NCI-H1930 (cell line): Measurements from ENCODE around the gene EHD3.
"Not testable (repeated sequence)": the region's sequence is repeated elsewhere in the genome, so short reads cannot be mapped to it uniquely, and the experiment has no call there.

Experiments used
- DNase-seq, 2 experiments: peaks; one replicate each; lab custom pipeline; 2025; lab: John Stamatoyannopoulos, UW

Gene EHD3

DNA sequence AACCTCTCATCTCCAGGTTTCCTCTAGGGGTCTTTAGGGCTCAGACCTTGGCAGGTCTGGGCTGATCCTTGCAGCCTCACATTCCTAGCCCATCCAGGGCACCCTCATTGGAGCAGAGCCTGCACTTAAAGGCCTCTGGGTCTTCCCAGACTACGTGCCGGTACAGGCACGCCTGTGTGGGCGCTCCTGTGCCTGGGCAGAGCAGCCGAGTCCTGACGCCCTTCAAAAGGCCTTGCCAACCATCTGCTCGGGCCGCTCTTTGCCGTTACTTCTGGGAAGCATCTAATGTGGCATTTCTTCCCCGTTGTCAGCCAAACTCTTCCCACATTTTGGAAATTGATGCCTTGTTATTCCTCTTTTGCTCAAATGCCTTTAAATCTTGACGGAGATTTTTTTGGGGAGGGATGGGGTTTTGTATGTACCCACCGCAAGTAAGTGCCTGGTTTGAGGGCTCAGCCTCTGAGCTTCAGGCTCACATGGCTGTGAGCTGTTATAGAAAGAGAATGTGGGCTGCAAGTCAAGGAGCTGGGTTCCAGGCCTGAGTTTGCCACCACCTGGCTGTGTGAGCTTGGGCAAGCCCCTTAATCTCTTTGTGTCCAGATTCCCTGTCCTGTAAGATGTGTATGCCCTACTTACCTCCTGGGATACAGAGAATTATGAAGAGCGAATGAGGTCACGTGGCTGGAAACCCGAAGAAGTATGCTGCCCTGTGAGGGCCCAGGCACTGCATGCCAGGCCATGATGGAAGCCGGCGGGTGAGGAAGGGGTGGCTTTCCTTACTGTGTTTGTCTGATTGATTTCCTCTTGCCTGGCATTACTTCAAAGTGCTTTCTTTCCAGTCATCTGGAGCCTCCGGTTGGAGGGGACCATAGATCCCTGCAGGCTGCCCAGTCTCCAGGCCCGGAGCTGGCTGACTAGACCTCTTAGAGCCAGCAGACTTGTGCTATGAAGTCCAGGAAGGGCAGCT is 20.6 kb downstream of the EHD3 start:
- DNase-seq: no peak

DNA sequence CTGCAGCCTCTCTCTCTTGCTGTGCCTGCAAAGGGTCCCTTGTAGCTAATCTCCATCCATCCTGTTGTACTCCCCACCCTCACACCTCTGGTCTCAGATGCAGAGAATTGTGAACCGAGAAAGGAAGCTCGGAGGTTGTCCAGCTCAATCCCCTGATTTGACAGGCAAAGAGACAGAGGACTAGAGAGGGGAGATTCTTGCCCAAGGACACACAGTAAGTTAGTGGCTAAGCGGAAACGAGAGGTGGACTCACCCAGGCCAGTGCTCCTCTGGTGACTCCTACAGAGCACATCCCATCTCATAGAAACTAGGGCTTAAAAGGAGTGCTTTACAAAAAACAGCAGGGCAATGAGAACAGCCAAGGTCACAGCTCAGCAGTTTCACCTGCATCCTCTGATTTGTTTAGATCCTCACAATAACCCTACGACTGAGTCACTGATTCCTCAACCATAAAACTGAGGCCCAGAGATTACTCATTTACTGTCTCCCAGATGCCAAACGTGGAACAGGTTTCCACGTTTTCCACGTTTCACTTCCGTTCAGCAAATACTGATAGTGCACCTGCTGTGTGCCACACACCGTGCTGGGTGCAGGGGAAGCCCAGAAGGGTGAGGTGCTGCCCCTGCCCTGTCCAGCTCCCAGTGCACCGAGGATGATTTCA is 22.1 kb downstream of the EHD3 start:
- DNase-seq: no peak

DNA sequence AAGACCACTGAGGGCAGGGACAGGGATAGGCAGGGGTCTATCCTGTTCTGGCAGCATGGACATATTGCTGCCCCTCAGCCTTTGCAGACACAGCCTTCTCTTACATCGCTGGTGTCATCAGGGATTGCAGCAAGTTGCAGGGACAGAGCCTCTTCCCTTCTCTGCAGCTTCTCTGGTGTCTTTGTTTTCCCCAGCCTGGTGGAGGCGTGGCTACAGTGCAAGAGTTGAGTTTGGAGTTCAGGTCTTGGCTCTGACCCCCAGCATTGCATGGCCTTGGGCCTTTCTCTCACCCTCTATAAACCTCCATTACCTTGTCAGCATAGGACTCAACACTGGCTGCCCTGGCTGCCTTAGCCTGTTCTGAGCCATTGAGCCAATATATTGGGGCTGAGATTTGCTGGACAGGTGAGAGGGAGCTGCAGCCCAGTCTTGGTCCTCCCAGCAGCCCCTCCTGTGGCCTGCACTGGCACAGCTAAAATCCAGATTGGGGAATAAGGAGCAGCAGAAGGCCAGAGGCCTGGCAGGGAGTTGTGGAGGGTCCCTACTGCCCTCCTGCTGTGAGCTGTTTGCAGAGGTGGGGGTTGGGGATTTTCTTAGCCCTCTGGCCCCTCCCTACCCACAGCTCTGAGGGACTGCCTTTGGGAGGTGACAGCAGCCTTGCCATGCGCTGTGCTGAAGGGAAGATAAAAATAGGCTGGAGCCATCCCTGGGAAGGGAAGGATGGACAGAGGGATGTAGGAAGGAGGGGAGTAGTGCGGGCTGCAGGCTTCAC is 22.8 kb downstream of the EHD3 start:
- no peak for DNase-seq

DNA sequence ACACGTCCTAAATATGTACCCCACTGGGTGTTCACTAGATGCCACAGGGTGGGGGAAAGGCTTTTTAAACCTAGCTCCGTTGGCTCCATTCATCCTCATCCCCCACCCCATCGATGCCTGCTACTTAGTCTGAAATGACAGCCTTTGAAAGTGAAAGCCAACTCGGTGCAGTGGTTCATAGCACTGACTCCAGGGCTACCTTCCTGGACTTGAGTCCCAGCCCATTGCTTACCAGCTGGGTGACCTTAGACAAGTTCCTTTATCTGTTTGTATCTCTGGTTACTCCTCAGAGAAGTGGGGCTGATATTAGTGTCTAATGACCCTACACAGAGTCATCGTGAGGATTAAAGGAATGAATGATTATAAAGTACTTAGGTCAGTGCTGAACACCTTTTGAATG is 24.4 kb downstream of the EHD3 start:
- no peak for DNase-seq

DNA sequence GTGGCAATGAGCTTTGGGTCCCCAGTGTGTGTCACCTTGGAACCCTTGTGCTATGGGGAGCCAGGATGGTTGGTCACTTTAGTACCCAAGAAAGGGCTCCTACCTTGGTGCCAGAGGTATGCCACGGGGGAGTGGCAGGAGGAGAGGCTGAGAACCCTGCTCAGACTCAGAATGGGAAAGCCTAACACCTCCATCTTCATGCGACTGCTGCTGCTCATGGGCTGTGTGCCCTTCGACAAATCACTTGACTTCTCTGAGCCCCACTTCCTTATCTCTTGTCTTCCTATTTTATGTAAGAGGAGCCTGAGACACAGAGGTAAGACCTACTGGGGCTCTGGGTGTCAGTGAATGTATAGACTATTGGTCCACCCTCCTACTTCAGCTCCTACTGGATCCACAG is 25.1 kb downstream of the EHD3 start:
- DNase-seq: no peak

DNA sequence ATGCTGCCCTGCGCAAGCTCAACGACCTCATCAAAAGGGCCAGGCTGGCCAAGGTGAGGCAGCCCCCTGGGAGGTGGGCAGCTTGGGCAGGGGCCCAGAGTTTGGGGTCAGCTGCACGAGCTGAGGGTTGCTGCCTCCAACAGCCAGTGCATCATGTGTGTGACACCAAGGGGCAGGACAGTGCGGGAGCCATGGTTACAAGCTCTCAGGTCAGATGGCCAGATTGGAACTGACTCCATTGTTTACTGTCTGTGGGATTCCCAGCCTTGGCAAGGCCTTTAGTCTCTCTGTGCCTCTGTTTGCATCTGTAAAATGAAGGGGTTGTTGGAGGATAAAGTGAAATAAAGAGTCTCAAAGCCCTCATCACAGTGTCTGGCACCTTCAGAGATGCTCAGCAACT is 26.9 kb downstream of the EHD3 start:
- DNase-seq: no peak

DNA sequence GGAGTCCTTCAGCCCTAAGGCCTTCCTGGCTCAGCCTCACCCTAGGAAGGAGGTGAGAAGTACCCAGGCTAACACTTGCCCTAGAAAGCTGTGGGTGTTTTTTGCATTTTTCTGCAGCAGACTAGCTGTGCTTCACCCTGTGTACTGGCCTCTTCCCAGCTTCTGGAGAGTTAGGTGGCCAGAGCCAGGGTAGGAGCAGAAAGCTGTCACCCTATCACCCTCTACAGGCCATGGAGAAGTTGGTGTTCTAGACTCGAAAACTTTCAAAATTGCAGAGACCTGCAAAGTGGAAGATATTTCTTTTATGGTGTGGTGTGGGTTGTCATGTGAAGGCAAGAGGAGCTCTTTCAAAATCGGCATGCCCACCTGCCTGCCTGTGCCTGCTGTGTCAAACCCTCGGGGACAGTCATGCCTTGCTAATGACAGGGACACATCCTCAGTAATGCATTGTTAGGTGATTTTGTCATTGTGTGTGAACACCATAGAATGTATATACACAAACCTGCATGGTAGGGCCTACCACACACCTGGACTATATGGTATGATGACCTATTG is 29.8 kb downstream of the EHD3 start:
- DNase-seq: no peak

DNA sequence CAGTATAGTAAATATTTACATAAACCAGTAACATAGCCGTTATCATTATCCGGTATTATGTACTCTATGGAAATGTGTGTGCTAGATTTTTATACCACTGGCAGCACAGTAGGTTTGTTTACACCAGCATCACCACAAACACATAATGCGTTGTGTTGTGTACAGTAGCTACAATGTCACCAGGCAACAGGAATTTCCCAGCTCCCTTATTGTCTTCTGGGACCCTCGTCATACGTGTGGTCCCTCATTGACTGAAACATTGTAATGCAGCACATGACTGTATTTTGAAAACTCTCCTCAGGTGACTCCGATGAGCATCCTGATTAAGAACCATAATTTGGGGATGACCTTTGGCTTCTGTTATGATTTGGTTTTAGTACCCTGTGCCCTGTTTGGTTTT is 31.3 kb downstream of the EHD3 start:
- no peak for DNase-seq

DNA sequence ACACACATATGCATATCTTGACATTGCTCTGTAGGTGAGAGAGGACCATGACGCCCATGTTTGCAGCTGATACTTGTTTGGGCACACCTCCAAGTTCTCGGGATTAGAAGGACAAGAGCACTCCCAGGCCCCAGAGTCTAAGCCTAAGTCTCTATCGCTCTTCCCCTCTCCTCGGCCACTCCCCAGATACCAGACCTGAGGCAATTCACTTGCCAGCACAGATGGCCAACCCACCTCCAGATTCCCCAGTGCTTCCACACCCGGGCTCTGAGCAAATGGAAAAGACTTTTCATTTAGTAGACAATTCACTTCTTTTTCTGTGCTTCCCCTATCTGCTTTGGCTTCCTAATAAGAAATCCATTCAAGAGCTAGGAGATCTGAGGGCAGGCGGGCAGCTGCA is 32.9 kb downstream of the EHD3 start:
- DNase-seq: no peak

DNA sequence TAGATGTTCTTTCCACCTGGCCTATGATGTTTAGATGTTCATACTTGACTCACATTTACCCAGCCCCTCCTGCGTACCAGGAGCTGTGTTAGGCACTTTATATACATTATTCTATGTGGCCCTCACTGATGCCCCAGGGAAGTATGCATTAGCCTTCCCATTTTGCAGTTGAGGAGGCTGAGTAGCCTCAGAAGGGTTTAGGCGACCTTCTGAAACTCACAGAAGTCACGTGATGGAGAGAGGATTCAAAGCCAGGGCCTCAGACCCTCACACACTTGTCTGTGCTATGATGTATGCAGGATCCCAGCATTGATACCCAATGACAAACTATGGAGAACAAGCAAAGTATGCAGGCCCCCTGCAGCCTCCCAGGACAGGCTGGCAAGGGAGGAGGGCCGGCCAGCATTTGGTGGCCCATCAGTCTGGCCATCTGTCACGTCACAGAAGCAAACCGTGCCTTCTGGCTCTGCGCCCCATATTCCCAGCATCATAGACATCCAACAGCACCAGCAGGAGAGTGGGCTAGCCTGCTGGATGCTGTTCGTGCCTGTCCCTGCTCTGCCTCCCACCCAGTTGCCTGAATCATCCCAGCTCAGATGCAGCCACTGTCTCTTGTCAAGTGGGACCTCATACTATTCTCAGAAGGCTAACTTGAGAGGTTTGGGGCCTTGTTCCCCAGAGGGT is 33.6 kb downstream of the EHD3 start:
- no peak for DNase-seq

DNA sequence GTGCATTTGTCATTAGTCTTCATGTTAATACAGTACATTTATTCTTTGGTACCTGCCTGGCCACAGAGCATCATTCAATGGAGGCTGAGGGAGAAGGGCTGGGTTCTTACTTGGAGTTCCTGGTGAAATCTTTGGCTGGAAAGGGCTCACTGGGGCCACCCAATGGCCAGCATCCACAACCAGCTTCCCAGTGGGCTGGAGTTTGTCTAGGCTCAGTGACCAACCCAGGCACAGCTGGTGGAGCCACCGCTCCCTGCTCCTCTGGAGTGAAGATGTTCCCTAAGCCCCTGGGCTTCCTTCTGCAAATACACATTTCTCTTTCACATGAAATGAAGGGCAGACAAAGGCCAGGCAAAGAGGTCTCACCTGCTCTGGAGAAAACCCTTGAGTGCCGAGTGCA is 34.4 kb downstream of the EHD3 start:
- no peak for DNase-seq

DNA sequence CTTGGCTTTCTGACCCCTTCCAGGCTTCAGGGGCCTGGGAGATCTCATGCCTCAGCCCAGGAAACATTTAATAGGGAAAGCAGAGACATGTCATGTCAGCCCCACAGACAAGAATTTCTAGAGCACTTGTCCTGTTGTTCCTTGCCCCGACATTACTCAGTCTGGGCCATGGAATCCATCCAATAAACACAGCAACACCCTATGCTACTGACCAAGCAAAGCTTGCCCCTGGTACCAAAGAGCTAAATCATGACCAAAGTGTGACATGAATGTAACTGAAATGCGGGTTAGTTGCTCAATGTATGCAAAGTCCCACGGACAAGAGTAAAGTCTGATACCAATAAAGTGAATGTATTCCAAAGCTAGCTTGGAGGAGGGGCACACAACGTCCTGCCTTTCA is 35.1 kb downstream of the EHD3 start:
- DNase-seq: no peak

DNA sequence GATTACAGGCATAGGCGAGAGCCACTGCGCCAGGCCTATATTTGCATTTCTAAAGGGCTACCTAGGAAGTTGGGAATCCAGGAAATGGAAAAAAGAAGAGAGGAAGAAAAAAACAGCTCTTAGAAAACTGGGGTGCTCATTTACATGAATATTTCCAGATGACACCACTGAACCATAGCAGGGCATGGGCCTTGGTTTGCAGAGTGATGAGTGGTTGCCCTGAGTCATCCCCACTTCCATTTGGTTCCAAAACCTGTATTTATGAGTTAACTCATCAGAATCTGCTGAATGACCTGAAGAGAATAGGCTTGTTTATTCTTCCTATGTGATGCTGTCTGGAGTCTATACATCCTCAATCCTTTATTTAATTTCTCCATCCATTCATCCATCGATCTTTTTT is 36.2 kb downstream of the EHD3 start:
- no peak for DNase-seq

DNA sequence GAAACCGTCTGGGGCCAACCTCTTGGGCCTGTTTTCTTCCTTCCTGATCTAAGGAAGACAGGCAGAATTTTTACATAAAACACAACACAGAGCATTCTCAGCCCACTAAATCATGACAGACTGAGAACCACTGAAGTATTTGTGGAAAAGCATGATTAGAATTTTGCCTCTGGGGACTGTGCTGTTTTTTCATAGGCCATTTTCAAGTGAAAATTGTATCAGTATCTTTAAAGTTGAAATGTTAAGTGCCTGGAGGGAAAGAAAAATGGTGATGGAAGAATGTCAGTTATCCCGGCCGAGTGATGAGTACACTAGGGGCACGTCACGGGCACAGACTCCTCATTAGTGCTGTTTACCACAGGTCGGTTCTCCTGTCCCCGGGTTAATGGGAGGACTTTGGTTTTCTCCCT is 36.9 kb downstream of the EHD3 start:
- DNase-seq: no peak

DNA sequence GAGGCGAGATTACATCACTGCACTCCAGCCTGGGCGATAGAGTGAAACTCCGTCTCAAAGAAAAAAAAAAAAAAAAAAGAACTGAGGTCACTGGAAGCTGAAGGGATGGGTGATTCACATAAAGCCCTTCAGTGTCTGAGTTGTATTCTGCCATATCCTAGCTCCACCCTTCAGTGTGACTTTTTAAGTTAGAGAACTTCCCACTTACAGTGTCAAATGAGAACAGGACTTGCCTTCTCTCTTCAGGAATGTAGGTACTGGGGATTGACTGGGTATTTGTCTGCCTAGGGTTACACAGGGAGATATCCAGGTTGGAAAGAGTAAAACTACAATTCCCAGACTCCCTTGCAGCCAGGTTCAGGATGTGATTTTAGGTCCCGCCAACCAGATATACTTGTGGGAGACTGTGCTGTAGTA is 37.9 kb downstream of the EHD3 start:
- DNase-seq: no peak

DNA sequence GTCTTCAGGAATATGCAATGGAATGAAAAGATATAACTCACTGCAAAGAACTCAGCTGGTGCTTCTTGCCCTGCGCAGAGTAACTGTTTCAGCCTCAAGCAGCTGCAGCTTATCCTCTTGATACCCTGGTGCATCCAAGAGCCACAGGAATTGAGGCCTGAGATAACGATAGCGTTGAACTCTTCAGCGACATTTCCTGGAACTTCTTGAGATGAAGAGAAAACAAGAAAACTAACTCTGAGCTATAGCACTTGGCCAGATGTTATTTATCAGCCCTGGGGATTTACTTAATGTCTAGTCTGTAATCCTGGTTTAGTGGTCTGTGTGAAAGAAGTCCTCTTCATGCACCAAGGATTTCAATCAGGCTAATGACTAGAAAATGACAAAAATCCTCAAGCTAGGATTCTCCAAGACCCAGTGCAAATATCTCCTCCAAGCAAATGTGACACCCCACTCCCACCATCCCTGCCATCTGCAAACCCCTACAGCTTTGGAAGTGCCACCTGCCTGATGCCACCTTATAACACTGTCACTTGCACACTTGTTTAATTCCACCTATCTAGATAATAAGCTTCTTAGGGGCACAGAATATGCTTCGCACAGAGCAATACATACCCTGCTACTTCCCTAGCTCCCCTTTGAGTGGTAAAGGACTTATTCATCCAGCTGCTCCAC is 40.6 kb downstream of the EHD3 start:
- DNase-seq: no peak

DNA sequence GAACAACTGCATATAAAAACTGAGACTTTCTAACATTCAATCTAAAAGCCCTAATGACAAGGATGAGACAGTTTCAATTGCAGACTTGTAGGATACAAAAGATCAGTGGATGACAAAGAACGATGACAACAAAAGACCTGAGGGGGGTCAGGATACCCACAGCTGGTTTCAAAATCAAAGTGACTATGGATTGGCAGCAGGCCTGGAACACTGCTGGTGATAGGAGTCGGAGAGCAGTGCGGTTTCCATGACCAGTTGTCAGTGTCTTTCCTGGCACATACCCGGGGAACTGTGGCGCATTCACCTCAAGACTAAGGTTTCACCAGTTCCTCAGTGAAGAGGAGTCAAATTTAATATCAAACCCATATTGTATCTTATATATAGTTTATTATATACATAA is 42.0 kb downstream of the EHD3 start:
- no peak for DNase-seq

DNA sequence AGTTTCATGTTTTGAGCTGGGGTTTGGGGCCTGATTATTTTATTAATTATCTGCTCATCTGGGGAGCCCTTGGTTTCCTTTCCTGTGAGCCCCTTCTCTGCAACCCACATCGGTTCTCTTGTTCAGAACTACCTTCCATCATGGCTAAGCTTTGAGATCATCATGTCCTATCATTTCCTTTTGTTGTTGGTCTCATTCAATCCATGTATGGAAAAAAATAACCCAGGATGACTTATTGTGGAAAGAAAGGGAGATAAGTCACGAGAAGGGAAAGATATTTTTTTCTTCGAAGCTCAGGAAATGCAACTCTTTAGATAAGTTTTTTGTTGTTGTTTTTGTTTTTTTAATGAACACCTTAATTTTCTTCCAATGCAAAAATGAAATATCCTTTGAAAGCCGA is 43.7 kb downstream of the EHD3 start:
- DNase-seq: no peak

DNA sequence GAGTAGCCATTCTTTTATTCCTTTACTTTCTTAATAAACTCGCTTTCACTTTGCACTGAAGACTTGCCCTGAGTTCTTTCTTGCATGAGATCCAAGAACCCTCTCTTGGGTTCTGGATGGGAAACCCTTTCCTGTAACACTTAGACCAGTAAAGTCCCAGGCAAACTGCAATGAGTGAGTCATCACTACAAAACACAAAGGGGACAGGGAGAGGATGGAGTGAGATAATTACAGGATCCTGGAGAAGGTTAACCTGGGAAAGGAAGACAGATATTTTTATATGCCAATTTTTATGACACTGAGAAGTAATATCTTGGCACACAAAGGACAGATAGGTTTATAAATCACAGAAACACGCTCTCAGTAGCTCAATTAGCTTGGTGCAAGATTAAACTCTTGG is 48.7 kb downstream of the EHD3 start:
- DNase-seq: no peak

DNA sequence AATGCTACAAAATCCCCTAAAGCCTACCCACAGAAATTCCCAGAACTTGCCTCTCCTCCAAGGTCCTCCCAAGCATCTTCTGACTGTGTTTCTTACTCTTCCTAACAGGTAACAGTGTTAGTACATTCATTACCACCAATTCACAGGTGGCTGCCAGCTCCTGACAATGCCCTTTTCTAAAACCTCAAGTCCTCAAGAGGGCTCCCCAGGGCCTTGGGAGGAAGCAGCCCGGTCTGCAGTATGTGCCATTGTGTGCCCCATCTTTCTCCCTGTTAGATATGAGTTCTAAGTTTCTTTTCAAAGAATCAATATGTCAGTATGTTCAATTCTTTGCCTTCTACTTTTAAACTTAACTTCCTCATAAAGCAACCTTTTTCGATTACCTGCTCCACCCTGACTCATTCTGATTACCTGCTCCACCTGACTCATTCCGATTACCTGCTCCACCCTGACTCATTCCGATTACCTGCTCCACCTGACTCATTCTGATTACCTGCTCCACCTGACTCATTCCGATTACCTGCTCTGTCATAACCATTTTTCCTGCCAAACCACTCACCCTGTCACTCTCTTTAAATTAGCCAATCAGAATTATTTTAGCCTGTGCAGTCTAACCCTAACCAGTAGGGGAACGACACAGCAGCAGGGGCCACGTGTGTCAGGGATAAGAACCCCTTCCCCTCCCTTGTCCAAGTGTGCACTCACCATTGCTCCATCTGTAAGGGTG is 49.4 kb downstream of the EHD3 start:
- DNase-seq: not testable (repeated sequence)

DNA sequence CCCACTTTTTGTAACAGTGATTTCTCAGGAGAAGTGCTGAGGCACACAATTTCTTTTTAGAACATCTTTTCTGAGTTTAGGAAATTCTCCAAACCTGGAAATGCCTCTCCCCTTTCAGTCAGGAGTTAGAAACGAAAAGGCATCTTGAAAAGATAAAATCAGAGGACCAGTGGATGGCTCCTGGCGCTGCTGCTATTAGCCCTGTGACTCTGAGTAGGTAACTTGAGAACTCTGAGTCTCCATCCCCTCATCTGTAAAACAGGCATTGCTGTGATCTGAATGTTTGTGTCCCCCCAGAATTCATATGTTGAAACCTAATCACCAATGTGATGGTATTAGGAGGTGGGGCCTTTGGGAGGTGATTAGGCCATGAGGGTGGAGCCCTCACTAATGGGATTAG is 50.2 kb downstream of the EHD3 start:
- no peak for DNase-seq
